Right atrium auricular region (tissue), 2 donors: ENCODE data around the gene PDE6H. TPM values are rescaled to one million over a fixed set of nuclear protein-coding genes. Genes with fewer than 3 reads are reported as not detected.

ENCODE experiments used
- DNase-seq: peaks from one replicate; pipeline ENCODE4 v3.0.0-alpha.2; 2019; ENCODE audit warnings: low spot score
- H3K27ac ChIP-seq, 2 donors: fragments of 200-600 bp; sonication (generic); 1 replicate in 1 of 2; 2 replicates in 1 of 2; pipeline ENCODE4 v1.5.1; 2016 to 2019
- H3K27me3 ChIP-seq, 2 donors: fragments of 200-600 bp; sonication (generic); one replicate each; pipeline versions ENCODE4 v1.5.1 to v1.6.0; 2017 to 2019
- H3K36me3 ChIP-seq: fragments of 200-600 bp; sonication (generic); one replicate; pipeline ENCODE4 v1.5.1; 2016
- H3K4me1 ChIP-seq, 2 donors: fragments of 200-600 bp; sonication (generic); one replicate each; pipeline versions ENCODE4 v1.5.1 to v1.6.0; 2017 to 2019
- H3K4me3 ChIP-seq, 2 donors: fragments of 200-600 bp; sonication (generic); 1 replicate in 1 of 2; 2 replicates in 1 of 2; pipeline ENCODE4 v1.5.1; 2017 to 2019; ENCODE audit warnings: mild to moderate bottlenecking in 1 of 2, moderate library complexity in 1 of 2
- H3K9me3 ChIP-seq, 2 donors: fragments of 200-600 bp; sonication (generic); one replicate each; pipeline ENCODE4 v1.5.1; 2019
- CTCF ChIP-seq, 2 donors: fragments of 200-600 bp; sonication (generic); IDR thresholded peaks; one replicate each; pipeline ENCODE4 v1.5.1; 2019; ENCODE audit warnings: antibody characterized with exemption in 2 of 2
- total RNA-seq, 2 donors: library from RNA; depleted of rRNA; stranded (reverse); fragments of >200 nt; gene quantifications; one replicate each; pipeline ENCODE4 v1.1.0, GENCODE V29; 2016

Gene PDE6H
- total RNA-seq, 2 donors from 2014 or later = not detected

- no peak for TF ChIP-seq CTCF (IDR thresholded peaks at IDR 0.05)
- Histone ChIP-seq H3K27me3 (no peaks in the 10 kb centered on the region), H3K9me3 (no peaks in the 10 kb centered on the region), H3K36me3 (no peaks in the 10 kb centered on the region), H3K4me1 (peaks cover 0 to 14% of the 10 kb centered on the region in 2 donors), H3K4me3 (no peak overlapping the region), H3K27ac (no peak overlapping the region)
- DNase-seq = no peak
These were observed 31.6 kb downstream of the PDE6H start for GRCh38 chr12:15004421-15004820.

GRCh38 chr12:15005064-15005463, 32.2 kb downstream of the PDE6H start:
- Histone ChIP-seq H3K36me3 (no peaks in the 10 kb centered on the region), H3K4me1 (peaks cover 0 to 14% of the 10 kb centered on the region in 2 donors), H3K27me3 (no peaks in the 10 kb centered on the region), H3K4me3 (no peak overlapping the region), H3K27ac (no peak overlapping the region), H3K9me3 (no peaks in the 10 kb centered on the region)
- no peak for DNase-seq
- no peak for TF ChIP-seq CTCF (IDR thresholded peaks at IDR 0.05)

- H3K36me3 ChIP-seq = no peaks in the 10 kb centered on the region
- no peaks in the 10 kb centered on the region for H3K9me3 ChIP-seq
- no peak overlapping the region for H3K27ac ChIP-seq
- no peak overlapping the region for H3K4me3 ChIP-seq
- no peak for TF ChIP-seq CTCF (IDR thresholded peaks at IDR 0.05)
- H3K4me1 ChIP-seq = peaks cover 0 to under 1% of the 10 kb centered on the region in 2 donors
- no peak for DNase-seq
- H3K27me3 ChIP-seq = no peaks in the 10 kb centered on the region
These were observed 34.7 kb downstream of the PDE6H start for GRCh38 chr12:15007551-15007950.

- Histone ChIP-seq H3K4me3 (no peak overlapping the region), H3K4me1 (no peaks in the 10 kb centered on the region), H3K27me3 (no peaks in the 10 kb centered on the region), H3K36me3 (no peaks in the 10 kb centered on the region), H3K9me3 (no peaks in the 10 kb centered on the region), H3K27ac (no peak overlapping the region)
- DNase-seq = no peak
- no peak for TF ChIP-seq CTCF (IDR thresholded peaks at IDR 0.05)
These were observed 38.3 kb downstream of the PDE6H start for GRCh38 chr12:15011162-15011561.

DNA sequence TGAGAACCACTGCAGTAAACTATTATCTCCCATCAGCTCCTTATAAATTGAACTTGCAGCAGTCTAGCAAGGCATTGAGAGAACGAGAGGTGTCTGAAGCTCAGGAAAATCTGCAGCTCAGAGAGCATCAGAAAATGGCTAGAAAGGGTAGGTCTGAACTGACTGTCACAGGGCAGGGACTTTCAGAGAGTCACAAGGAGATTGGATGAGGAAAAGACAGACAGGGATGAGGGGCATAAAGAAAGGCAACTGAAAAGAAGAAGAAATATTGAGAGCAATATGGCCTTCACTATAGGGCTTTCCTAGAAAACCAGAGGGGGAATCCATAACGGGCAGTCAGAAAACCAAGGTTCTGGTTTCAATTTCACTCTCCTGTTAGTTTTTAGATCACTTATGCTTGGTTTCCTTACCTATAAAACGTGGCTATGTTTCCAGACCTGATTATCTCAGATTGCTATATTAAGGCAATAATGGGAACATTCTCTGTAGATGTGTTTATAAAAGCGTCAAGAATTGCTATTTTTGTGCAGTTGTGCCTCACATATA, 40.9 kb downstream of the PDE6H start:
- H3K4me1 ChIP-seq = no peaks in the 10 kb centered on the region
- no peaks in the 10 kb centered on the region for H3K9me3 ChIP-seq
- no peak overlapping the region for H3K27ac ChIP-seq
- H3K27me3 ChIP-seq = no peaks in the 10 kb centered on the region
- no peak for DNase-seq
- H3K4me3 ChIP-seq = no peak overlapping the region
- H3K36me3 ChIP-seq = no peaks in the 10 kb centered on the region
- no peak for TF ChIP-seq CTCF (IDR thresholded peaks at IDR 0.05)

DNA sequence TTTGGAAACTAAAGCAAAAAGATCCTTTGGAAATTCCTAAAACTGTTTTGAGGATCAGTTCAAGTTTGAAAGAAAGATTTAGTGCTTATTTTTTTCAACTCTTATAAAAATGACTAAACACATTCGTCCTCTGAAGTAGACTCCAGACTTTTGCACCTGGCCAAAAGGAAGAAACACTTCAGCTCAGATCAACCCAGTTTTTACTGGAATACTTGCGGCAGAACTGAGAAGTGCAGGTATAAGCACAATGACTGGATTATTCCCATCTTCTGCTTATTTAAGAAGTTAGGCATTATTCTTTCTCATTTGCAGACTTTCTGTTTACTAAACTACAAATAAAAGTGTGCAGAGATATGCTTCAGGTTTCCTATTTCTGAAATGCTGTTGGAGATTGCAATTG, 41.9 kb downstream of the PDE6H start:
- H3K27me3 ChIP-seq = no peaks in the 10 kb centered on the region
- H3K9me3 ChIP-seq = no peaks in the 10 kb centered on the region
- no peak for DNase-seq
- no peaks in the 10 kb centered on the region for H3K36me3 ChIP-seq
- no peaks in the 10 kb centered on the region for H3K4me1 ChIP-seq
- no peak overlapping the region for H3K27ac ChIP-seq
- no peak overlapping the region for H3K4me3 ChIP-seq
- no peak for TF ChIP-seq CTCF (IDR thresholded peaks at IDR 0.05)
